ENCODE measurements around the gene KCNH5. TPM values are rescaled to one million over a fixed set of nuclear protein-coding genes. Genes with fewer than 3 reads are reported as not detected.
"Not testable (repeated sequence)": the region's sequence is repeated elsewhere in the genome, so short reads cannot be mapped to it uniquely, and the experiment has no call there.

Gene KCNH5
- total RNA-seq, 1 donor from 2014 or later = not detected

DNA sequence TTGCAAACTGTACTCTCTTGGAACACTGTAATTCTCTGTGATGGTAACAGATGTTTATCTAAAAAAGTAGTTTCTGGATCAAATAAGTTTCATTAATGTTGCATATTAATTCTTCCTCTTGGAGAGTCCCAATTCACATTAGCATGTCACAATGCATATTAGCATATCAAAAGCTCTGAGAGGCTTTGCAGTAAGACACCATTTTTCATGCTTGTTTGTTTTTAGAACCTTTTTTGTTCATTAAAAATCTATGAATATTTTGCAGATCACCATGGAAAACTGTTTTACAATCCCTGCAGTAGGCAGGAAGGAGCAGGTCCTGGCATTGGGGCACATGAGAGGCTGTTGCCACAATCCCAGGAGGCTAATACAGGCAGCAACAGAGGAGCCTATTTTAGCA is 180.7 kb downstream of the KCNH5 start:
- no peaks in the 10 kb centered on the region for H3K27me3 ChIP-seq (ENCODE audit: low read depth)
- no peak overlapping the region for H3K27ac ChIP-seq (replicated peaks)
- TF ChIP-seq, protein P1, sequence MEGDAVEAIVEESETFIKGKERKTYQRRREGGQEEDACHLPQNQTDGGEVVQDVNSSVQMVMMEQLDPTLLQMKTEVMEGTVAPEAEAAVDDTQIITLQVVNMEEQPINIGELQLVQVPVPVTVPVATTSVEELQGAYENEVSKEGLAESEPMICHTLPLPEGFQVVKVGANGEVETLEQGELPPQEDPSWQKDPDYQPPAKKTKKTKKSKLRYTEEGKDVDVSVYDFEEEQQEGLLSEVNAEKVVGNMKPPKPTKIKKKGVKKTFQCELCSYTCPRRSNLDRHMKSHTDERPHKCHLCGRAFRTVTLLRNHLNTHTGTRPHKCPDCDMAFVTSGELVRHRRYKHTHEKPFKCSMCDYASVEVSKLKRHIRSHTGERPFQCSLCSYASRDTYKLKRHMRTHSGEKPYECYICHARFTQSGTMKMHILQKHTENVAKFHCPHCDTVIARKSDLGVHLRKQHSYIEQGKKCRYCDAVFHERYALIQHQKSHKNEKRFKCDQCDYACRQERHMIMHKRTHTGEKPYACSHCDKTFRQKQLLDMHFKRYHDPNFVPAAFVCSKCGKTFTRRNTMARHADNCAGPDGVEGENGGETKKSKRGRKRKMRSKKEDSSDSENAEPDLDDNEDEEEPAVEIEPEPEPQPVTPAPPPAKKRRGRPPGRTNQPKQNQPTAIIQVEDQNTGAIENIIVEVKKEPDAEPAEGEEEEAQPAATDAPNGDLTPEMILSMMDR (IDR thresholded peaks at IDR 0.05; ENCODE audit: borderline replicate concordance) = no peak
- DNase-seq = no peak
- H3K4me3 ChIP-seq = no peak overlapping the region
- intact Hi-C loops (cut with micrococcal nuclease) = no loop called here
- peaks cover 16% of the 10 kb centered on the region for H3K9me3 ChIP-seq (replicated peaks)
- no peaks in the 10 kb centered on the region for H3K4me1 ChIP-seq
- no peaks in the 10 kb centered on the region for H3K36me3 ChIP-seq

DNA sequence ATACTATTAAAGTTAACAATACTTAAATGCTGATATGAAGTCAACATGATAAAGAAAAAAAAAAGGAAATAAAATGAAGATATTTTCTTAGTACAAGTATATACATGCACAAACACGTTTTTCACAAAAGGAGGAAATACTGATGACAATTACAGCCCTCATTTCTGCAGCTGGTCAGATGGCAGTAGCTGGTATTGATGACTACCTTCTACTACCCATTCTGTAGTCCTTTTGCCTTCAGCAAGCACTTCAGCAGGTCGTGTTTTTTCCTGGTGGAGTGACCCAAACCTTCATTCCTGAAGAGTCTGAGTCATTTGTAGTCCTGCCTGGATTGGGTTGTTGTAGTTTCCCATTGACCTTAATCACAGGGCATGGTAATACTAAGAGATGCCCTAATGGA is 187.2 kb downstream of the KCNH5 start:
- H3K27ac ChIP-seq (replicated peaks); H3K4me3 ChIP-seq; DNase-seq; intact Hi-C loops (cut with micrococcal nuclease); H3K9me3 ChIP-seq (replicated peaks); H3K27me3 ChIP-seq (ENCODE audit: low read depth); H3K36me3 ChIP-seq; H3K4me1 ChIP-seq: not testable (repeated sequence)

GRCh38 chr14:62854951-62855350 is 190.3 kb downstream of the KCNH5 start:
- DNase-seq = no peak
- intact Hi-C loops (cut with micrococcal nuclease) = no loop called here
- Histone ChIP-seq H3K27ac (replicated peaks) (no peak overlapping the region), H3K9me3 (replicated peaks) (no peaks in the 10 kb centered on the region), H3K4me1 (no peaks in the 10 kb centered on the region), H3K4me3 (no peak overlapping the region), H3K27me3 (ENCODE audit: low read depth) (no peaks in the 10 kb centered on the region), H3K36me3 (no peaks in the 10 kb centered on the region)
- TF ChIP-seq, protein P1 (IDR thresholded peaks at IDR 0.05; ENCODE audit: borderline replicate concordance) = no peak

- no peaks in the 10 kb centered on the region for H3K27me3 ChIP-seq (ENCODE audit: low read depth)
- no peaks in the 10 kb centered on the region for H3K36me3 ChIP-seq
- TF ChIP-seq, protein P1 (IDR thresholded peaks at IDR 0.05; ENCODE audit: borderline replicate concordance) = no peak
- DNase-seq = no peak
- intact Hi-C loops (cut with micrococcal nuclease) = no loop called here
- H3K4me1 ChIP-seq = no peaks in the 10 kb centered on the region
- no peak overlapping the region for H3K4me3 ChIP-seq
- no peak overlapping the region for H3K27ac ChIP-seq (replicated peaks)
- H3K9me3 ChIP-seq (replicated peaks) = no peaks in the 10 kb centered on the region
Observed at GRCh38 chr14:62847168-62847567, 198.1 kb downstream of the KCNH5 start.

- H3K9me3 ChIP-seq (replicated peaks) = no peaks in the 10 kb centered on the region
- no peaks in the 10 kb centered on the region for H3K27me3 ChIP-seq (ENCODE audit: low read depth)
- H3K4me1 ChIP-seq = no peaks in the 10 kb centered on the region
- no peaks in the 10 kb centered on the region for H3K36me3 ChIP-seq
- TF ChIP-seq, protein P1 (IDR thresholded peaks at IDR 0.05; ENCODE audit: borderline replicate concordance) = no peak
- DNase-seq = no peak
- no peak overlapping the region for H3K4me3 ChIP-seq
- intact Hi-C loops (cut with micrococcal nuclease) = no loop called here
- no peak overlapping the region for H3K27ac ChIP-seq (replicated peaks)
Observed at GRCh38 chr14:62844546-62844945, 200.7 kb downstream of the KCNH5 start.

DNA sequence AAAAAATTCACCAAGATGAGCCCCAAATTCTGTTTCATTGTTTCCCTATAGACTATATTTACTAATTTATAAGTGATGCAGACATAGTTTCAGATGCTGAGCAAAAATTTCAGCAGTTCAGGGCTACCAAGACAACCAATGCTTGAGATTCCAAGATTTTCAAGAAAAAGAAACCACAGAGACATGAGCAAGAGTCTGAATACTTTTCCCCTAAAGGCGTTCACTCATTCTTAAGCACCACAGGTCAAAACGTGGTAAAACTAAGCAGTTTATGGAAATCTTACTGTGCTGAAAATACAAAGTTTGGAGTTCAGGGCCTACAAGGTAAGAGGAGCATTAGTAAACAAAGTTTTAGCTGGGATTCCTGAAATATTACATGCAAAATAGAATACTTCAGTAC is 221.2 kb downstream of the KCNH5 start:
- Histone ChIP-seq H3K9me3 (replicated peaks) (peaks cover 31% of the 10 kb centered on the region), H3K4me3 (no peak overlapping the region), H3K36me3 (no peaks in the 10 kb centered on the region), H3K4me1 (no peaks in the 10 kb centered on the region), H3K27ac (replicated peaks) (no peak overlapping the region), H3K27me3 (ENCODE audit: low read depth) (no peaks in the 10 kb centered on the region)
- intact Hi-C loops (cut with micrococcal nuclease) = no loop called here
- no peak for DNase-seq
- TF ChIP-seq, protein P1 (IDR thresholded peaks at IDR 0.05; ENCODE audit: borderline replicate concordance) = no peak

Measured in left ventricle myocardium inferior (tissue), 1 donor.